NCI-H1694 treated with DMSO at 0.1 percent for 48 hours (cell line): Measurements from ENCODE around the gene KCNIP4.

Source experiments
- DNase-seq: peaks from one replicate; lab custom pipeline; 2025; lab: John Stamatoyannopoulos, UW

The KCNIP4 gene

DNA sequence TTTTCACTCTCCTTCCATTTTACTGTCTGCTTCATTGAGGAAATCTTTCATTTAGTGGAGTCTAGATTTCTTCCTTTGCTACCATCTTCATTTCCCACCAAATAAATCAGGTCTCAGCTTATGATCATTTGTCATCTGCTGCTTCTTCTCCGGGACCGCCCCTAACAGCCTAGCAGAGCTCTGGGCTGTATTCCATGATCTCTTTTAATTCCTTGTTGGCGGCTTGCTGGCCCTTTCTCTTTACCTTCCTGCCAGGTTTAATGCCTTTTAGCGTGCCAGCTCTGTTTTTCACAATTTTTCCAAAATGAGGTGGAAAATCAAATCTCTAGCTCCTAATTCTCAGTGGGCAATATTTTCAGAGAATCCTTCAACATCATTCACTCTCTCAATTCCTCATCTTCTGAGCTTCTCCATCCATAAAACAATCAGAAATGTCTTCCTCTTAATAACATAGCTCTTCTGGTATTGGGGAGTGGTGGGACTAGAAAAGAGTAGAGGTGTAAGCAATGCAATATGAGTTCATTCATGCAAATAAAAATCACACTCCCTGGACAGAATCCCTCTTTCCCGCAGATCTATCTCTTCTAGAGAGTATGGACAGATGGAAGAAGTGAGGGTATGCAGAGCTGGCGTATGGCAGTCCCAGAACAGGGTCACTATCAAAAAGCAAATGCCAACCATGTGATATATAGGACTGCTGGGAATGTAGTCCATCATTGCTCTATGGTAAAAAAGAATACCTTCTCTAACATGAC is 491.3 kb downstream of the KCNIP4 start:
- no peak for DNase-seq

DNA sequence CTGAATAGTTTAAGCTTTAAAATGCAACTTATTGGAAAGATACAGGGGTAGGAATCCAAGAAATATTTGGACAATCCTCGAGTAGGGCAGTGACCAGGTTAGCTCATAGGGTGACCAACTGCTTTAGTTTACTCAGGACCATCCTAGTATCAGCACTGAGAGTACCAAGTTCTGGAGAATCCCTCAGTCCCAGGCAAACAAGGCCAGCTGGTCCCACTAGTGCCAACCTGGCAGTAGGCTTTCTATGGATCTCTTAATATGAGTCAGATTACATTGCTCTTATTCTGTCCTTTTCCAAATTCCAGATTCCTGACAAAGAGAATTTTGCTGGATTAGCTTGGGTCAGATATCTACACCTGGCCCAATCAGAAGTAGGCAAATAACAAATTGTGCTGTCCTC is 493.7 kb downstream of the KCNIP4 start:
- DNase-seq = no peak

DNA sequence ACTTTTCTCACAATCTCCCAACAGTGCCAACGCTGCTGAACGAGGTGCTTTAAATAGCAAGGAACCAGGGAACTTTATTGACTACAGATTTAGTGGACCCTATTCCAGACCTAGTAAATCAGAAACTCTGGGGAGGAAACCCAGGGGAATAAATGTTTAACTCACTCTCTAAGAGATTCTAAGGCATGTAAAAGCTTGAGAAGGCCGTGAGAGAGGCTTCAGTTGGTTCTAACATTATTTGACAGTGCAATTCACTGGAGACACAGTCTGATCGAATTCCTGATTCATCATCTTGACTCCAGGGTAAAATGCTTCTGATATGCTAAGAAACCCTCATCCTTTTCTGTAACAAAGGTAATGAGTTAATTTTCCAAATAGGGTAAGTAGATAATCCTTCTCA is 494.4 kb downstream of the KCNIP4 start:
- DNase-seq = no peak

DNA sequence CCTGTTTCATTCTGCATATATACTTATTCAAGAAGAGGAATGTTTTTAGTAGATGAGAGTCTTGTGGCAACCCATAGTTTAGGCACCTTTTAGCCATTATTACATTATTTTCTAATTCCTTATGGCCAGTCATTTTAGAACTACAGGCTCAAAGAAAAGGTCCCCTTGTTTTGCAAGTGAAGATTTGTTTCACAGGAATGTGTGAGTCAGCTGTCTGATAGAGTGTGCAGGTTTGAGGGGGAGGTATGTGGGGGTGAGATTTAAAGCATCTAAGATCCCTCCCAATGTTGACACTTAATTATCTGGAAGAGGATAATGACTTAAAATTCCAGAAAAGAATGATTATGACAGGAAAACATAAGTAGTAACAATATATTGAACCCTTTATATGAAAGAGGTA is 495.6 kb downstream of the KCNIP4 start:
- no peak for DNase-seq

DNA sequence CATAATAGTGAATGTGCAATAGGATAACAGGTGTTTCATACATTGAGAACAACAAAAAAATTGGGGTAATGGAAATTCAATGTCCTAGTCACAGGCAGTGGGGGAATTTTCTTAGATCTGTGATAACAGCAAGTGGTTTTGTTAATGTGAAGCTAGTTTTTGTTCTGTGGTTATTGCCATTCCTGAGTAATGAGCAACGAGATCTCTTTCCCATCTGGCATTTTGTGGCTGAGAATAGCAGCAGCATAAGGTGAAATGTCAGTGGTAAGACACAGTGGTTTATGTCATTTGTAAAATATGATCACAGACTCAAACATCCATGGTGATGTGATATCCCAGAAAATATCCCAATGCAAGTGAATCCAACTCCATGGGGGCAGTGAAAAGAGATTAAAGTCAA is 497.5 kb downstream of the KCNIP4 start:
- peak; percentile 68 for DNase-seq

DNA sequence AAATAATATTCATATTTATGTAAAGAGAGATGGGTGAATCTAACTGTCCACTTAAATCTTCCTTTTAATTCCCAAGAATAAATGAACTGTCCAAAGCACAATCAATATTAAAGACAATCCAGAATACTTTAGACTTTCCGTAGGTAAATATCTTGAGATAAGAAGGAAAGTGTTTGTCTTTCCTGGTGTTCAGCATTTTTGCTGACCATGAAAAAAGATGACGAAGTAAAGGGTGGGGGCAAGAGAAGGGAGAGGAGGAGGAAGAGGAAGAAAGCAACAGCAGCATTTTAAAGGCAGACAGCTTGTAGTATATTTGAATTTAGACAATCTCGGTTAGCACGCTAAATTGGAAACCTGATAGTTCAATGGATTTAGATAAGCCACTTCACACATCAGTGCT is 498.2 kb downstream of the KCNIP4 start:
- no peak for DNase-seq

DNA sequence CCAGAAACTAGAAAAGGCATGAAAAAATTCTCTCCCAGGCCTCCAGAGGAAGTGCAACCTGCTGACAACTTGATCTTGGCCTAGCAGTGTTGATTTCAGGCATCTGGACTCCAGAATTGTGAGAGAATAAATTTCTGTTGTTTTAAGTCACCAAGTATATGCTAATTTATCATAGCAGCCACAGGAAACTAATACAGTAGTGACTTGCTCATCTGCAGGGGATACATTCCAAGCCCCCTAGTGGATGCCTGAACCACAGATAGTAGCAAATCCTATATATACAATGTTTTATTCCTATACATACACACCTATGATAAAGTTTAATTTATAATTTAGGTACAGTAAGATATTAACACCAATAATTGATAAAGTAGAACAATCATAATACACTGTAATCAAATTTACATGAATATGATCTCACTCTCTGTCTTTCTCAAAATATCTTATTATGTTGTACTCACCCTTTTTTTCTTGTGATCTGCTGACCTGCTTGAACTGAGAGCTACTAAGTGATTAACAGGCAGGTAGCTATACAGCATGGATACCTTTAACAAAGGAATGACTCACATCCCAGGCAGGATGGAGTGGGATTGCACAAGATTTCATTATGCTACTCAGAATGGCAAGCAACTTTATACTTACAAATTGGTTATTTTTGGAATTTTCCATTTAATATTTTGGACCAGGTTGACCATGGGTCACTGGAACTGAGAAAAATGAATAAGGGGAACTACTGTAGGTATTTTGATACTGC is 501.1 kb downstream of the KCNIP4 start:
- DNase-seq = no peak

DNA sequence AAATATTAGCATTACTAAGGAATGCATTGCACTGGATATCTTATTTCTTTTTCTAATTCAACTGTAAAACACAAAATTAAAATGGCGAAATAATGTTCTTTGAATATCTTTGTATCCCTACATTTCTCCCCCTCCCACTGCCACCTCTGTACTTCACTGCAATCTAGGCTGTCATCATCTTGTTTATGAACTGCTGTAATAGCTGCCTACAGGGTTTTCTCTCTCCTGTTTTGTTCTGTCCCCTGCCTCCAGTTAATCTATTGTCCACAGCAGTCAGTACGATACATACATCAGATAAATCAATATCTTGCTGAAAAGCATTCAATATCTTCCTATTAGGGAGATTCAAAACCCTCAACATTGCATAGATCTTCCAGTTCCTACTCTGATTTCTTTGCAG is 528.4 kb downstream of the KCNIP4 start:
- no peak for DNase-seq

DNA sequence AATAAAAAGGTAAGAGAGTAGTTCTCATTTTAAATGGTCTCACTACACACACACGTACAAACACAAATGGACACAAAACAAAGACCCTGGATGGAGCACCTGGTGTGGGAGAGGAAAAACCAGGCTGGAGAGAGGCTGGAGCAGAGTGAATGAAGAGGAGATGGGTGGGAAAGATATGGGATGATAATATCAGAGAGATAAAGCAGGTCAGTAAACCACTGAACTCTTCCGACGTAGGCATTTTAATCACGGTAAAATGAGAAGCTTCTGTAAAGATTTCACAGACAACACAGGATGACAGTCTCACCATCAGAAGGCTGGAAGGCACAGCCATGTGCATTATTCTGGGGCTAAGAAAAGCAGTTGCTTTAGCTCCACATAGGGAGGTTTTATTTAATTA is 532.8 kb downstream of the KCNIP4 start:
- no peak for DNase-seq

DNA sequence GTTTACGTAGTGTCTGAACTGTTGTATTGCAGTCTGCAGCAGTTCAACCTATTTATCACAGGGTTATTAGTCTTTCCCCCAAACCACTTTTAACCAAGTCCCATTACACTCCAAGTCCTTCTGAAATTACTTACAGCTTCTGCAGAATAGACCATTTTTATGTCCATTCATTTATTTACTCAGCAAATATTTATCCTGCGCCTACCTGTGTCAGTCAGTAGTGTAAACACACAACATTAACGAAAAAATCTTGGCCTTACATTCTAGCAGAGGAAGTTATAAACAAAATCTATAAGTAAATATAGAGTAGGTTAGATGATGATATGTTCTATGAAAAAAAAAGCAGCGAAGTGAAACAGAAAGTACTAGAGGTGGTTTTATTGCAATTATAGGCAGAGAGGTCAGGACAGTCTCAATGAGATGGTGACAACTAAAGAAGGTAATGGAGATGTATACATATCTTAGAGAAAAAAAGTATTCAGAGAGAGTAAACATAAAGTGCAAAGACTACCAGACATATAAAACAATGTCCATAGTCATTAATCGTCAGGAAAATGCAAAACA is 534.7 kb downstream of the KCNIP4 start:
- DNase-seq = no peak

DNA sequence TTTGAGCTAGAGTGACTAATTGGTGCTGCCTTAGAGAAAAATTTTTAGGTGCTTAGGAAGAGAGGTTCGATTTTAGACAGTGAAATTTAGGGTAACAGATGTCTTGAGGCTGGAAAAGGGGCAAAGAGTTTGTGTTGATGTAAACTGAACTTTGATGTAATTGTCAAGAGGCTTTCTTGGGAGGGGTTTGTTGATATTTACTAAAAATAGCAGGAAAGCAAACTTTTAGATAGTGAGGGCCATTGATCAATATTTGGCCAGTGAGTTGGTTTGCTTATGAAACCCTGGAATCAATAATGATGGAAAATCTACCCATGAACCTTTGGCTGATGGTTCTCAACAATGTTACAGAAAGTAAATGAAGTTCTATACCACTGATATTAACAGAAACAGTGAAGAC is 537.5 kb downstream of the KCNIP4 start:
- DNase-seq = no peak

DNA sequence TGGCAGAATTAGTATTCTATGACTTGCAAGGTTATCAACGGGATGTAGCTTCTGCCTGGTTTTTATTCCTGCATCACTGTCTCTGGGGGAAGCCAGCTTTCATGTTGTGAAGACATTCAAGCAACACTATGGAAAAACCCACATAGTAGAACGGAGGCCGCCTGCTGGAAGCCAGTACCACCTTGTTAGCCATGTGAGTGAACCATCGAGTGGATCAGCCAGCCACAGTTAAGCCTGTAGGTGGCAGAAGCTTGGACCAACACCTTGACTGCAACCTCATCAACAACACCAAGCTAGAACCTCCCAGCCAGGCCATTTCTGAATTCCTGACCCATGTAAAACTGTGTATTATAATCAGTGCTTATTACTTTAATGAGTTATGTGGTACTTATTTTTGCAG is 538.2 kb downstream of the KCNIP4 start:
- DNase-seq = no peak

DNA sequence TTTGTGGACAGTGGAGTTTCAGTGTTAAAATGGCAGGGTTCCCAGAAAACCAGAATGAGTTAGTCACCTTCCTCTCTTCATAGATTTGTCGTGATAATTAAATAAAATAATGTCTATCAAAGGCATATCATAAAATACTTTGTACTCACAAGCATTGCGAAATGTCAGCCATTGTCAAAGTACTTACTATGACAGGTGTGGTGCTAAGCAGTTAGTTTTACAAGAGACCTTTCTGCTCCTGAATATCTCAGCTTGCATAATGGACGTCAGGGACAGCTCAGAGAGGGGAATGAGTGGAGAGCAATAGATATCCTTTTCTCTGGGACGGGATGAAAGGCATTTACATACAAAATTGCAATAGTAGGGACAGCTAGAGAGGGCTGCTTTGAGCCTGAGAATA is 560.9 kb downstream of the KCNIP4 start:
- DNase-seq = no peak

DNA sequence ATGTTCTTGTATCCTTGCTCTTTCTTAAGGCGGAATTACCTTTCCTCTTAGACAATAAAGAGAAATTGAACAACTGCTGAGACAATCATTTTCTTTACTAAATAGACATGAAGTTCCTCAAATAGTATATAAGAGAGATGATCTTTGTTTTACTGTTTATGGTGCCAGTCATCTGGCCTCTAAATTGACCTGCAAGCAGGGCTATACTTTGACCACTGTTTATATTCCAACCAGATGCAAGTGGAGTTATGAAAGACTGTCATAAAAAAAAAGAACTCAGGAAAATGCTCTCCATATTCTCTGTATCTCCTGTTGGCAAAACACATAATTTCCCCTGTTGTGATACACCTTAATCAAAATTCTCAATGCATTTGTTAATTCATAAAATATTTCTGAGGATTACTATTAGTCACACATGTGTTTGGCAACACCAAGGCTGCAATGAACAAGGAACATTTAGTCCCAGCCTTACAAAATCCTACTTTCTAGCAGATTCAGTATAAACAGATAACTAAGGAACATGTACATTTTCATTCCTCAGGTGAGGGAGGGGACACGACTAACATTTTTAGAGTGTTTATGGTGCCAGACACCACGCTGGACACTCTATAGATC is 562.3 kb downstream of the KCNIP4 start:
- no peak for DNase-seq

DNA sequence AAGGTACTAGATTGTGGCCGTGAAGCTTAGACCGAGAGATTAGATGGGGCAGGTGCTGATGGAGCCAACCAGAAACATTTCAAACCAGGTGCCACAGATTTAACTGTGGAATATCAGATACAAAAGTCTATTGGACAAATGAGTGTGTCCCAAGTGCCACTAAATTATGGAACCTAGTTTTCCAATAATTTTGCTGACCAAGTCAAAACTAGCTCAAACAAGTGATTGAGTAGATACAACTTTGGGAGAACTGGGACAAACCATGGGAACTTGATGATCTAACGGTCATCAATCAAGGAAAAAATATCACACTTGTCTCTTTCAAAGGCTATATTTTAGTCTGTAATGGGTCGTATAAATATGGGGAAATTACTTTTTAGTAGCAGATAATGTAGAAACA is 562.9 kb downstream of the KCNIP4 start:
- DNase-seq = no peak

DNA sequence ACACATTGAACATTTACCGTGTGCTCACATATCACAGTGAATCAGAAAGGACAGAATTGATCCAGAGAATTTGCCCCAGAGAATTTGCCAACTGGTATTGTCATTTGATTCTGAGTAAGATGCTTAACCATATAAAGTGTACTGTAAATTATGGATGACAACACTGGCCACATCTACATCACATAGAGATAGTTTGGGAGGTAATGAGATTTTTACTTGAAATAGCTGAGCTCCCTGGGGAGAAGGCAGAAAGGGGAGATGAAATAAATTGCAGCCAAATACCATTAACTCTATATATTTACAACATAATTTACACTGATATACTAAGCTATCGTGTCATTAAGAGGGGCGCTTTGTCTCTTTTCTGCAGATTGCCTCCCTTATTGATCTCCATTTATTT is 564.0 kb downstream of the KCNIP4 start:
- no peak for DNase-seq

DNA sequence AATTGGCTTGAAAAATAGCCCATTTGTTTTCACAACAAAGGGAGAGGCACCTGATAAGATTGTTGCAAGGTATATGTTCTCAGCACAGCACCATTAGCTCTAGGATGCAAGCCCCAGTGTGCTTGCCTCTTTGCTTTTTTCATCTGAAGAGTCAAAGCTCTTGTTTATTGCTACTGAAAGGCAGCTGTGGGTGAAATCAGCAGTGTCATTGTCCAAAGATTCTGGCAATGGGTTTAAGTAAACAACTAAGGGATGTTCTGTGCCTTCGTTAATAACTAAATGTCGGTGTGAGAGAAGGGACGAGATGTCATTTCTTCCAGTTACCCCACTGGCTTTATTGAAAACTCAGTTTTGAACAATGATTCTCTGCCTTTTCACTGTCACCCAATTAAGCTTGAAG is 567.7 kb downstream of the KCNIP4 start:
- DNase-seq = no peak

DNA sequence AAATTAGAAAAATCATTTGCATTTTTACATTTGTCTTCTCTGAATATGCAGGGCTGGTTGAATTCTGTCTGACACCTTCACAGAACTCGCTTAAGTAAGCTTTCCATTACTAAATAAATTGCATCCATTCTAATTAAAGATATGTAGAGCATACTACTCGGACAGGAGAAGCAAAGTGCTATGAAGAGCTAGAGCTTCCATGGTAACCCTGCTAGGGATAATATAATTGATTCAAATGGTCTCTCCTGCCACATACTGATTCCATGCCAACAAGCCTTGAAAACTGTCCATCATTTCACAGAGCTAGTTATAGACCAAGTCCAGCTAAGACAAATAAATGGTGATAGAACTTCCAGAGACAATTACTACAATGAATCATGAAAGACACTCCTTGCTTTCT is 571.5 kb downstream of the KCNIP4 start:
- DNase-seq = no peak

DNA sequence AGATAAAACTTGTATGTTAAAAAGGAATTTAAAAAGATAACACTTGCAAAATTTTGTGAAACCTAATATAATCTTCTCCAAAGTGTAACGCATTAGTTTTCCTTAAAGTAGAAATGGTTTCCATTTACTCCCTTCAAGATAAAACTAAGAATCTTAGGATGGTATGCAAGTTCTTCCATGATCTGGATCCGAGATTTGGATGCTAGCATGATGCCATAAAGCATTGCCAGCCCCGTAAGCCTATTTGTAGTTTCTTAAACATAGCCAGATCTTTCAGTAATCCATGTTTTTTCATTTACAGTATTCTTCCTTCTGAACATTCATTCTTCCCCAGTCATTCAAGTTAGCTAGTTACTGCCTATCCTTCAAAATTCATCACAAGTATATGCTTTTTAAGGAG is 572.4 kb downstream of the KCNIP4 start:
- DNase-seq = no peak

DNA sequence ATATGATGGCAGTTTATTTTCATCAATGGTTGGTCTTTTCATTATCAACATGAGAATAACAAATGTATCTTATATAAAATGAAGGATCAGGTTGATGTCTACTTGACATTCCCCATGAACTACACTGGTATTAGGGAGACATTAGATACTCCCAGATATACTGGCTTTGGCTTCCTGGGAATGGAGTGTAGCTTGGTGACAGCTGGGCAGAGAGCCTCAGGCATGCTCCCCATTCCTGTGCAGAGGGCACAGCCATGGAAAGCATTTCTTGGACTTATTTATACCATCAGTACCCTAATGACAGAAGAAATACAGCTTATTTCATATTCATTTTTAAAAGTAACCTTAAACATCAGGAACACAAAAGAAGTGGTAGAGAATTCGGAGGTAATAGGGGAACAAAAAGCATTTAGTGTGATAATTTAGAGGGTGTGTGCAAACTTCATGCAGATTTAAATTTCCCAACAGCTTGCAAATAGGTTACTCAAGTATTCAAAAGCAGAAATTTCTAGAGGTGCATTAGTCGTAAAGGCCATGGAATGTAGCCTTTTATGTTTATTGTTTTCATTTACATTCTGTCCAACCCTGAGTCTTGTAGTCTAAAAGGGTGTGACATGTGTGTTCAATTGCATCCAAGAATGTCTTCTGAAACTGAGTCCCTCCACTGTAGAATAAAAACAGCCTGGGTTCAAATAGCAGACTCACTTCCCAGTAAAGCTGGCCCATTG is 573.8 kb downstream of the KCNIP4 start:
- no peak for DNase-seq

DNA sequence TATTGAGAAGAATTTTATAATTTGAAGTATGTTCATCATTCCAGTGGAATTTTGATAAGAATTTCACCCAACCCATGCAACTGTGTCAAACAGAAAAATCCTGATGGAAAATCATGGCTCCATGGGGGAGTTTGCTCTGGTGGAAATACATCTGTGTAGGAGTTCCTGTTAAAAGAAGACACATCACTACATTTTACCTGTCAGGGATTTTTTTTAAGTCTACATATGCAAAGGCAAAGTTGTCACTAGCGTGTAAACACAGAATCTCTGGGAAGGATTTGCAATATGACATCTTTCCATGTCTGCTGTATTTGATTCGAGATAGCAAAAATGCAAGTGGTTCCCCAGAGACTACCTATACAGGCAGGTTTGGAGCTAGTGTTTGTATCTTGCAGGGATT is 581.0 kb downstream of the KCNIP4 start:
- no peak for DNase-seq

DNA sequence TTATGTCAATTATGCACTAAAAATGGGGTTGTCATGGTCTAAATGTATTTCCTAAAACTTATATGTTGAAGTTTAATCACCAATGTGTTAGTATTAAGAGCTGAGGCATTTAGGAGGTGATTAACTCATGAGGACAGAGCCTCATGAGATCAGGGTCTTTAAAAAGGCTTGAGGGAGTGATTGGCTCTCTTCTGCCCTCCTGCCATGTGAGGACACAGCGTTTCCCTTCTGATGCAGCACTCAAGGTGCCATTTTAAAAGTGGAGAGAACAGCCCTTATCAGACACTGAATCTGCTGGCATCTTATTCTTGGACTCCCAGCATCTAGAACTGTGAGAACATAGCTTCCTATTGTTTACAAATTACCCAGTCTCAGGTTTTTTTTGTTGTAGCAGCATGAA is 581.7 kb downstream of the KCNIP4 start:
- no peak for DNase-seq
